DND-41 (cell line): Measurements from ENCODE around the gene PER1.
A peak's percentile ranks its signal among the peaks of the same experiment; 100 is the strongest.

Experiments
- ATAC-seq: fragments of 200-7000 bp; cut with Tn5 transposase; 3 replicates; pipeline ENCODE4 v1.9.1; 2021; ENCODE audit warnings: low read depth; ENCODE audit not compliant: insufficient read depth
- DNase-seq: peaks from one replicate; pipeline ENCODE4 v3.0.0-alpha.2; 2020
- H2AFZ ChIP-seq: 2 replicates; pipeline ENCODE4 v1.6.0; 2012; ENCODE audit warnings: low read depth, low read length
- H3K27ac ChIP-seq: 2 replicates; pipeline ENCODE4 v1.5.1; 2012; ENCODE audit warnings: low read length, inconsistent platforms
- H3K27me3 ChIP-seq: fragments of 200-600 bp; sonication (generic); 2 replicates; pipeline ENCODE4 v1.6.0; 2012; ENCODE audit warnings: low read length, mild to moderate bottlenecking, inconsistent platforms; ENCODE audit not compliant: insufficient read depth, poor library complexity
- H3K36me3 ChIP-seq: 2 replicates; pipeline ENCODE4 v1.5.1; 2012; ENCODE audit warnings: low read length, inconsistent platforms; ENCODE audit not compliant: insufficient read depth
- H3K4me1 ChIP-seq: 2 replicates; pipeline ENCODE4 v1.5.1; 2012; ENCODE audit warnings: mild to moderate bottlenecking, low read length; ENCODE audit not compliant: insufficient read depth
- H3K4me2 ChIP-seq: 2 replicates; pipeline ENCODE4 v1.6.0; 2012; ENCODE audit warnings: mild to moderate bottlenecking, moderate library complexity, low read length, inconsistent platforms; ENCODE audit not compliant: insufficient read depth
- H3K4me3 ChIP-seq, 2 experiments: fragments of 200-600 bp in 1 of 2; shearing (Covaris generic) in 1 of 2; 2 replicates each; pipeline ENCODE4 v1.5.1; 2012 to 2016; ENCODE audit warnings: inconsistent platforms in 2 of 2, low read length in 2 of 2, mild to moderate bottlenecking in 2 of 2, low read depth in 1 of 2, moderate library complexity in 1 of 2
- H3K79me2 ChIP-seq: 2 replicates; pipeline ENCODE4 v1.6.0; 2012; ENCODE audit warnings: low read length, inconsistent platforms; ENCODE audit not compliant: insufficient read depth
- H3K9ac ChIP-seq: 2 replicates; pipeline ENCODE4 v1.6.0; 2012; ENCODE audit warnings: low read depth, mild to moderate bottlenecking, inconsistent platforms, low read length, moderate library complexity
- H3K9me3 ChIP-seq: 2 replicates; pipeline ENCODE4 v1.5.1; 2012; ENCODE audit warnings: low read length, moderate library complexity, mild to moderate bottlenecking, inconsistent platforms; ENCODE audit not compliant: insufficient read depth, severe bottlenecking
- H4K20me1 ChIP-seq: 2 replicates; pipeline ENCODE4 v1.6.0; 2012; ENCODE audit warnings: low read length; ENCODE audit not compliant: insufficient read depth
- EZH2 ChIP-seq: IDR thresholded peaks from 3 replicates; pipeline ENCODE4 v1.6.1; 2012; ENCODE audit warnings: borderline replicate concordance, low read depth, mild to moderate bottlenecking, moderate library complexity, low read length, inconsistent platforms; ENCODE audit not compliant: severe bottlenecking
- TF ChIP-seq, protein P1 (sequence below): IDR thresholded peaks from 2 replicates; pipeline ENCODE4 v1.5.1; 2012; ENCODE audit warnings: borderline replicate concordance, low read length, moderate library complexity, mild to moderate bottlenecking; ENCODE audit not compliant: poor library complexity, severe bottlenecking; ENCODE audit errors: extremely low read depth

Gene PER1

DNA sequence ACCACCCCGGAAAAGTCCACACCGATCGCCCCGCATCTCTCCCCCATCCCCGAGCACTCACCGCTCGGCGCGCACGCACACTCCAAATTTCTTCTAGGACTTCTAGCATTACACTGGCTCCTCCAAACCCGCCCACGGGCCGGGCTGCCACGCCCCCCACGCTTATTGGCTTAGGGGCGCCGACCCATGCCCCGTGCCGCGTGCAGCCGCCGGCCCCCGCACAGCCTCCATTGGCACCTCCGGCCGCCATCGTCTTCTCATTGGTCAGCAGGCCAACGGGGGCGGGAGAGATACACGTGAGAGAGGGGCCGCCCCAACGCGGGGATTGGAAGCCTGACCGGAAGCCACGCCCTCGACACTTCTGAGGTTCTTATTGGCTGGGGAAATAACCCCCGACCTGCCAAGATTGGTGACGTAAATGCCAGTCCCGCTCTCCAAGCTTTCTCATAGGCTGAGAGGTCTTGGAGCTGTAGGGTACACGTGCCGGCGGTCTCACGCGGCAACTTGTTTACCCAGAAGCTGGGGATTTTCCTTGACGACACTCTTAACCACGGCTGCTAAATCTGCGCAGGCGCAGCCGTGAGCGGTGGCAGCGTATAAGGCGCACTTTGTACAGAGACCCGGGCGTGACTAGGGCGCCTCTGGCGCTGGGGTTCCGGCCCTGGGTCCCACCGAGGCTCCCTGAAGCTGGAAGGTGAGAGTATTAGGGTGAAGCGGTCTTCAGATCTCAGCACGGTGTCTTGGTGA lies 4.2 kb upstream of the PER1 start:
- peaks cover 28% of the 10 kb centered on the region for H3K36me3 ChIP-seq
- H3K4me1 ChIP-seq = peaks cover 81% of the 10 kb centered on the region
- peak overlapping the region; percentile 92 for H3K4me2 ChIP-seq
- H3K4me3 ChIP-seq = peak overlapping the region; percentile 17 to 70; a peak in 3 of 4 replicates
- DNase-seq = peak; percentile 100
- peak overlapping the region; percentile 78 for H3K27ac ChIP-seq
- peak overlapping the region; percentile 71 for H2AFZ ChIP-seq
- peaks cover 16% of the 10 kb centered on the region for H4K20me1 ChIP-seq
- no peaks in the 10 kb centered on the region for H3K27me3 ChIP-seq
- H3K9me3 ChIP-seq = no peaks in the 10 kb centered on the region
- no peak for TF ChIP-seq EZH2
- TF ChIP-seq, protein P1, sequence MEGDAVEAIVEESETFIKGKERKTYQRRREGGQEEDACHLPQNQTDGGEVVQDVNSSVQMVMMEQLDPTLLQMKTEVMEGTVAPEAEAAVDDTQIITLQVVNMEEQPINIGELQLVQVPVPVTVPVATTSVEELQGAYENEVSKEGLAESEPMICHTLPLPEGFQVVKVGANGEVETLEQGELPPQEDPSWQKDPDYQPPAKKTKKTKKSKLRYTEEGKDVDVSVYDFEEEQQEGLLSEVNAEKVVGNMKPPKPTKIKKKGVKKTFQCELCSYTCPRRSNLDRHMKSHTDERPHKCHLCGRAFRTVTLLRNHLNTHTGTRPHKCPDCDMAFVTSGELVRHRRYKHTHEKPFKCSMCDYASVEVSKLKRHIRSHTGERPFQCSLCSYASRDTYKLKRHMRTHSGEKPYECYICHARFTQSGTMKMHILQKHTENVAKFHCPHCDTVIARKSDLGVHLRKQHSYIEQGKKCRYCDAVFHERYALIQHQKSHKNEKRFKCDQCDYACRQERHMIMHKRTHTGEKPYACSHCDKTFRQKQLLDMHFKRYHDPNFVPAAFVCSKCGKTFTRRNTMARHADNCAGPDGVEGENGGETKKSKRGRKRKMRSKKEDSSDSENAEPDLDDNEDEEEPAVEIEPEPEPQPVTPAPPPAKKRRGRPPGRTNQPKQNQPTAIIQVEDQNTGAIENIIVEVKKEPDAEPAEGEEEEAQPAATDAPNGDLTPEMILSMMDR = peak; percentile 41
- H3K79me2 ChIP-seq = peaks cover 25% of the 10 kb centered on the region
- H3K9ac ChIP-seq = peak overlapping the region; percentile 69
- ATAC-seq = peak; percentile 81

DNA sequence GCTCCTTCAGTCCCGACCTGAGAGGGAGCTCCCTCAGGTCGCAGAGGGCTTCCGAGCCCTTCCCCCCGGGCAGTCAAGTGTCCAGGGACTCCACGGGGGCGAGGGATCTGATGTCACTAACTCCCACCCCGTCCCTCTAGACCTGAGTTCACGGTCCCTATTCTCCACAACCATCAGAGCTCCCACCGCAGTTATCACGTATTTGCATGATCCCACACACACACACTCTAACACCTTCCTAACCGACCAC lies 3.7 kb upstream of the PER1 start:
- H3K27ac ChIP-seq = peak overlapping the region; percentile 78
- no peaks in the 10 kb centered on the region for H3K9me3 ChIP-seq
- TF ChIP-seq EZH2 = no peak
- TF ChIP-seq, protein P1 = no peak
- peaks cover 80% of the 10 kb centered on the region for H3K4me1 ChIP-seq
- H3K4me3 ChIP-seq = peak overlapping the region; percentile 17 to 70; a peak in 3 of 4 replicates
- H3K36me3 ChIP-seq = peaks cover 23% of the 10 kb centered on the region
- ATAC-seq (no peak), DNase-seq (no peak)
- H3K79me2 ChIP-seq = peaks cover 23% of the 10 kb centered on the region
- peak overlapping the region; percentile 71 for H2AFZ ChIP-seq
- peaks cover 13% of the 10 kb centered on the region for H4K20me1 ChIP-seq
- peak overlapping the region; percentile 92 for H3K4me2 ChIP-seq
- peak overlapping the region; percentile 60 for H3K9ac ChIP-seq
- no peaks in the 10 kb centered on the region for H3K27me3 ChIP-seq

DNA sequence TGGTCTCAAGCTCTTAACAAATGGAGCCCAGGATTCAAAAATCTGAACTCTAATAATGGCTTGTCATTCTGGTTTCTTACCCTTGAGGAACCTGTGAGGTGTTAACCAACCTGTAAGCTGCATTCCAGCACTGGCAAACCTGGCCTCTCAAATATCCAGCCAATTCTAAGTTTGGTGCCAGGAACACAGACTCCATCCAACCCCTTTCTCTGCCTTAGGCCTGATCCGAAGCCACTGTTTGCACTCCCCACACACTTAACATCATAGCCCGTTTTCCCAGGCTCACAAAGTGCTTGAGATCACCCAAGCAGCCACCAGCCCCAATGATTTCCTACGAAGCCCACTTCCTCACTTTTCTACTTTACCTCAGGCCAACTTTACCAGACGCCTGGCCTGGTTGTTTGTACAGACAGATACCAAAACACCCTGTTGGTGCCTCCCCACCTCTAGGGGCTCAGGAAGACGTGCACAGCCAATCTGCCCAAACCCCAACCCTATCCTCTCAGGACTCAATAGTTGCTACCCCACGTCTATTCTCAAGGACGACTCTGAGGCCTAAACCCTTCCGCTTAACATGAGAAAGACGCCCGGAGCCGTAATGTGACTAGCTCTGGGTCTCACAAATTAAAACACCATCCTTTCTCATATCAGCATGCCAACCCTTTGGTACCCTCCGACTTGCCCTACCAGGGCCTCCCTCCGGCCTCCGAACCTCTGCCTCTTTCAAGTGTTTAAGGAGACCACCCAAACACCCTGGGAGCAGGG lies 3.2 kb upstream of the PER1 start:
- peak overlapping the region; percentile 71 for H2AFZ ChIP-seq
- peaks cover 14% of the 10 kb centered on the region for H4K20me1 ChIP-seq
- peak overlapping the region; percentile 17 to 70; a peak in 3 of 4 replicates for H3K4me3 ChIP-seq
- TF ChIP-seq, protein P1 = no peak
- no peak for TF ChIP-seq EZH2
- H3K27ac ChIP-seq = peak overlapping the region; percentile 78
- peaks cover 21% of the 10 kb centered on the region for H3K36me3 ChIP-seq
- no peaks in the 10 kb centered on the region for H3K27me3 ChIP-seq
- H3K9me3 ChIP-seq = no peaks in the 10 kb centered on the region
- no peak for ATAC-seq
- H3K79me2 ChIP-seq = peaks cover 24% of the 10 kb centered on the region
- DNase-seq = no peak
- peak overlapping the region; percentile 60 for H3K9ac ChIP-seq
- H3K4me1 ChIP-seq = peaks cover 81% of the 10 kb centered on the region
- peak overlapping the region; percentile 92 for H3K4me2 ChIP-seq
